Endothelial cell of umbilical vein (primary cell): ENCODE results near the gene GAB2. TPM values are rescaled to one million over a fixed set of nuclear protein-coding genes. Genes with fewer than 3 reads are reported as not detected.

ENCODE experiments used
- BruUV-seq: library from RNA; stranded (reverse); fragments of 400-500 nt; replicated peaks from 2 replicates; lab custom pipeline; 2021; lab: Mats Ljungman, UMichigan
- CTCF ChIA-PET: fragments of 300-600, 350-600 bp; sonication (Branson Sonifier 250); formaldehyde crosslinking; loops from one replicate; lab custom pipeline; 2021; ENCODE audit warnings: antibody characterized with exemption, inconsistent platforms; lab: Charles Lee
- POLR2A ChIA-PET: fragments of 300-600, 350-600 bp; sonication (Branson Sonifier 250); formaldehyde crosslinking; loops from one replicate; lab custom pipeline; 2021; ENCODE audit warnings: antibody characterized with exemption, inconsistent platforms; lab: Charles Lee
- DNase-seq: peaks from one replicate; pipeline ENCODE4 v3.0.0-alpha.2; 2011; ENCODE audit warnings: low read depth, low spot score
- FAIRE-seq: peaks from 2 replicates; lab custom pipeline; 2011; peaks lifted over from hg19 to GRCh38; lab: Jason Lieb, UNC
- H2AFZ ChIP-seq: 2 replicates; pipeline ENCODE4 v1.6.0; 2012; ENCODE audit warnings: low read depth, low read length, control low read depth, inconsistent platforms
- H3K27ac ChIP-seq: 2 replicates; pipeline ENCODE4 v1.5.1; 2011; ENCODE audit warnings: low read depth, mild to moderate bottlenecking, control low read depth, low read length, moderate library complexity; ENCODE audit not compliant: insufficient read depth
- H3K27me3 ChIP-seq, 2 experiments: 2 replicates each; pipeline versions ENCODE4 v1.6.0 to v1.6.1; 2011; ENCODE audit warnings: low read length in 2 of 2, mixed read lengths in 1 of 2; ENCODE audit not compliant: control insufficient read depth in 2 of 2, insufficient read depth in 2 of 2
- H3K36me3 ChIP-seq, 2 experiments: 2 replicates in 1 of 2; 3 replicates in 1 of 2; pipeline ENCODE4 v1.5.1; 2011; ENCODE audit warnings: low read length in 2 of 2, mild to moderate bottlenecking in 1 of 2, moderate library complexity in 1 of 2; ENCODE audit not compliant: control insufficient read depth in 2 of 2, insufficient read depth in 2 of 2; ENCODE audit errors: extremely low read depth in 1 of 2
- H3K4me1 ChIP-seq: 3 replicates; pipeline ENCODE4 v1.5.1; 2011; ENCODE audit warnings: mild to moderate bottlenecking, low read length; ENCODE audit not compliant: control insufficient read depth, insufficient read depth; ENCODE audit errors: extremely low read depth
- H3K4me2 ChIP-seq: 2 replicates; pipeline ENCODE4 v1.6.1; 2011; ENCODE audit warnings: low read length, control low read depth, mixed read lengths; ENCODE audit not compliant: insufficient read depth
- H3K4me3 ChIP-seq, 3 experiments: fragments of 200-600 bp in 1 of 3; sonication (generic), shearing (Covaris generic) in 1 of 3; replicated peaks in 1 of 3; 2 replicates each; pipeline ENCODE4 v1.5.1; 2011 to 2016; ENCODE audit warnings: control low read depth in 3 of 3, low read length in 3 of 3, mild to moderate bottlenecking in 2 of 3, inconsistent platforms in 1 of 3, low read depth in 1 of 3, moderate library complexity in 1 of 3; ENCODE audit not compliant: insufficient read depth in 1 of 3
- H3K79me2 ChIP-seq: 2 replicates; pipeline ENCODE4 v1.6.0; 2012; ENCODE audit warnings: low read length, inconsistent platforms; ENCODE audit not compliant: control insufficient read depth, insufficient read depth
- H3K9ac ChIP-seq: replicated peaks from 2 replicates; pipeline ENCODE3; 2011; ENCODE audit warnings: low read length, control low read depth; ENCODE audit not compliant: insufficient read depth; ENCODE audit errors: extremely low read depth
- H3K9me1 ChIP-seq: replicated peaks from 3 replicates; pipeline ENCODE4 v1.6.0; 2011; ENCODE audit warnings: mild to moderate bottlenecking, low read length; ENCODE audit not compliant: control insufficient read depth, insufficient read depth; ENCODE audit errors: extremely low read depth
- H3K9me3 ChIP-seq: replicated peaks from 2 replicates; pipeline ENCODE4 v1.5.1; 2012; ENCODE audit warnings: low read length, inconsistent platforms; ENCODE audit not compliant: control insufficient read depth, insufficient read depth
- H4K20me1 ChIP-seq: replicated peaks from 2 replicates; pipeline ENCODE3; 2011; ENCODE audit warnings: mild to moderate bottlenecking, low read length; ENCODE audit not compliant: control insufficient read depth, insufficient read depth; ENCODE audit errors: extremely low read depth
- CTCF ChIP-seq, 2 donors: IDR thresholded peaks; 1 replicate in 1 of 2; 2 replicates in 1 of 2; pipeline ENCODE4 v1.5.1; 2011; ENCODE audit warnings: low read length in 2 of 2, mild to moderate bottlenecking in 2 of 2, moderate library complexity in 2 of 2, control low read depth in 1 of 2, inconsistent platforms in 1 of 2, low read depth in 1 of 2; ENCODE audit not compliant: insufficient read depth in 1 of 2; ENCODE audit errors: extremely low read depth in 1 of 2
- EZH2 ChIP-seq: IDR thresholded peaks from 2 replicates; pipeline ENCODE4 v1.6.1; 2012; ENCODE audit warnings: borderline replicate concordance, low read depth, mild to moderate bottlenecking, moderate library complexity, low read length, inconsistent platforms; ENCODE audit not compliant: severe bottlenecking
- FOS ChIP-seq: IDR thresholded peaks from 2 replicates; pipeline ENCODE4 v1.6.1; 2011; ENCODE audit warnings: mild to moderate bottlenecking, low read length, moderate library complexity, borderline replicate concordance; ENCODE audit not compliant: insufficient read depth
- GATA2 ChIP-seq: IDR thresholded peaks from 2 replicates; pipeline ENCODE4 v1.7.0; 2011; ENCODE audit warnings: low read depth, mild to moderate bottlenecking, moderate library complexity, mixed read lengths, low read length; ENCODE audit not compliant: insufficient read length, insufficient read depth
- JUN ChIP-seq: IDR thresholded peaks from 2 replicates; pipeline ENCODE4 v1.6.1; 2011; ENCODE audit warnings: borderline replicate concordance, low read depth; ENCODE audit not compliant: insufficient read length, insufficient read depth
- MYC ChIP-seq: IDR thresholded peaks from one replicate; pipeline ENCODE4 v1.6.1; 2011; ENCODE audit warnings: mild to moderate bottlenecking, low read depth, low read length
- dilution Hi-C: fragments of 300-500 bp; cut with MboI; formaldehyde crosslinking; loops from one replicate; pipeline ENCODE4 v1.15.0; 2019; ENCODE audit warnings: low sequenced_read_pairs; ENCODE audit not compliant: extremely low pct_ligation_motif_present
- intact Hi-C: fragments of 100-400 bp; cut with micrococcal nuclease; formaldehyde crosslinking; loops from one replicate; pipeline ENCODE4 v1.10.0; 2022
- polyA plus RNA-seq, 4 experiments: library from polyadenylated mRNA; depleted of rRNA in 3 of 4; stranded (reverse) in 3 of 4; unstranded in 1 of 4; fragments of >200 nt; gene quantifications; 2 replicates each; pipeline versions ENCODE4 v1.2.1 to v1.2.3, GENCODE V29; 2011 to 2012; ENCODE audit warnings: missing spikeins in 1 of 4
- total RNA-seq: library from RNA; stranded (reverse); gene quantifications from 2 replicates; pipeline ENCODE4 v1.2.3, GENCODE V29; 2021

Gene GAB2
- total and polyA plus RNA-seq, 2 donors (not counting 3 experiments of a cell fraction or from before 2014, with no cell fraction given): 19.6 to 39.6 TPM

DNA sequence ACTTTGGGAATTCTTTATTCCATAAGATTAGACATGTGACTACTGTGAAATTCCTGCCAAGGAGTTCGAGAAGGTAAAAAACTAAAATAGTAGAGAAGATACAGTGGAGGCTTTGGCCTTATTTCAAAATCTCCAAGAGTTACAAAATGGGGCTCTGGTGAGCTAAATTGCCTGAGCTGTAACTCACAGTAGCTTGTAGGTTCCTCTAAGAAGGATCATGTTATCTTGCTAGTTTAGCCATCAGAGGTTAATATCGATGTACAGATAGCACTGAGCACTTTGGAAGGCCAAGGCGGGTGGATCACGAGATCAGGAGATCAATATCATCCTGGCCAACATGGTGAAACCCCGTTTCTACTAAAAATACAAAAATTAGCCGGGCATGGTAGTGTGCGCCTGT, 147.8 kb downstream of the GAB2 start:
- dilution Hi-C loops: no loop called here
- CTCF ChIA-PET: interaction anchor here (1.4 kb wide), 1 partner anchor 294 kb away, joined by 4 read pairs; no protein-coding TSS in a partner anchor
- no peaks in the 10 kb centered on the region for H3K9me3 ChIP-seq

More for the DNA sequence above, 147.8 kb downstream of the GAB2 start:
- Histone ChIP-seq H3K9me1 (no peaks in the 10 kb centered on the region), H3K9ac (no peak overlapping the region), H3K4me2 (no peak overlapping the region), H2AFZ (no peak overlapping the region), H3K4me3 (no peak overlapping the region), H4K20me1 (no peaks in the 10 kb centered on the region), H3K36me3 (no peaks in the 10 kb centered on the region), H3K4me1 (no peaks in the 10 kb centered on the region), H3K27me3 (no peaks in the 10 kb centered on the region), H3K79me2 (no peaks in the 10 kb centered on the region), H3K27ac (no peak overlapping the region)
- POLR2A ChIA-PET: no interaction called here
- no peak for FAIRE-seq
- TF ChIP-seq MYC (no peak), GATA2 (no peak), FOS (no peak), CTCF (IDR thresholded peaks at IDR 0.05; ENCODE audit: extremely low read depth in 1 of 2, insufficient read depth in 1 of 2, low read depth in 1 of 2, low read length in 2 of 2) (no peak), EZH2 (no peak), JUN (no peak)
- BruUV-seq: no TSS peak
- DNase-seq: no peak
- intact Hi-C loops: no loop called here
